Brain microvascular endothelial cell (primary cell): ENCODE data around the gene SLC25A42.

ENCODE experiments used
- DNase-seq: peaks from one replicate; pipeline ENCODE4 v3.0.0-alpha.2; 2020
- H3K27ac ChIP-seq: fragments of 250-450 bp; sonication (Bioruptor Pico); 2 replicates; pipeline ENCODE4 v1.5.1; 2020; ENCODE audit warnings: mild to moderate bottlenecking, moderate library complexity
- H3K27me3 ChIP-seq: fragments of 250-450 bp; sonication (Bioruptor Pico); replicated peaks from 2 replicates; pipeline ENCODE4 v1.5.1; 2020; ENCODE audit warnings: mild to moderate bottlenecking
- H3K36me3 ChIP-seq: fragments of 250-450 bp; sonication (Bioruptor Pico); replicated peaks from 2 replicates; pipeline ENCODE4 v1.5.1; 2020; ENCODE audit warnings: mild to moderate bottlenecking
- H3K4me3 ChIP-seq: 2 replicates; pipeline ENCODE4 v1.5.1; 2011; ENCODE audit warnings: low read depth, mild to moderate bottlenecking, control low read depth, low read length, moderate library complexity
- CTCF ChIP-seq: IDR thresholded peaks from 2 replicates; pipeline ENCODE4 v1.5.1; 2011; ENCODE audit warnings: low read depth, mild to moderate bottlenecking, moderate library complexity, low read length, control low read depth, inconsistent platforms; ENCODE audit errors: missing control alignments
- in situ Hi-C: cut with HindIII; loops from 2 replicates; pipeline ENCODE4 v1.10.0; 2017; ENCODE audit warnings: low sequenced_read_pairs, low pct_ligation_motif_present

Gene SLC25A42

GRCh38 chr19:19159534-19159933 is 95.7 kb downstream of the SLC25A42 start:
- H3K36me3 ChIP-seq = no peaks in the 10 kb centered on the region
- TF ChIP-seq CTCF = no peak
- in situ Hi-C loops = no loop called here
- no peak overlapping the region for H3K4me3 ChIP-seq
- no peak overlapping the region for H3K27ac ChIP-seq
- DNase-seq = no peak
- no peaks in the 10 kb centered on the region for H3K27me3 ChIP-seq

DNA sequence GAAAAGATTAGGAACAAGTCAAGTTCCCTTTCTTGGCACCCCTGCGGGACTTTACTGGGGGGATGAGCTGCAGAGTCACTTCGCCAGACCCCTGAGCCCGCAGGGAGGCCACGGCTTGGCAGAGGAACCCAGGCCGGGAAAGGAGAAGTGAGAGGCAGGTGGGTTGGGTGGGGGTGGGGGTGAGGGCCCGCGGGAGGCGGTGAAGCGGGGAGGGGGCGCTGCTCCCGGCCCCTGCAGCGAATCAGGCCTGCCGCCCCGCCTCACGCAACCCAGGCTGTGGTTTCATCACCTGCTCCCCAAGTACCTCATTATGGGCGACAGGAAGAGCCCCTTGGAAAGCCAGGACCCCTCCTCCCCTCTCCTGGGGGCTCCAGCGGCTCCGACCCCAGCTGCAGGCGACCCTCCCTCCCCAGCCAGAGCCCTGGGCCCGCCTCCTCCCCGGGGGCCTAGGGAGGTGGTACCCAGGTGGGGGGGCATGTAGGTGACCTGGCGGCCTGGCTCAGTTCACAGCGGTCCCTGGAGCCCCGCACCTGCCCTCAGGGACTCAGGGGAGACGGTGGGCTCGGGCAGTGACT is 96.8 kb downstream of the SLC25A42 start:
- Histone ChIP-seq H3K27me3 (no peaks in the 10 kb centered on the region), H3K36me3 (no peaks in the 10 kb centered on the region), H3K4me3 (no peak overlapping the region), H3K27ac (no peak overlapping the region)
- no peak for DNase-seq
- in situ Hi-C loops = no loop called here
- TF ChIP-seq CTCF = no peak

- Histone ChIP-seq H3K27me3 (no peaks in the 10 kb centered on the region), H3K4me3 (no peak overlapping the region), H3K27ac (no peak overlapping the region), H3K36me3 (no peaks in the 10 kb centered on the region)
- no peak for DNase-seq
- no peak for TF ChIP-seq CTCF
- in situ Hi-C loops = no loop called here
These were observed 98.7 kb downstream of the SLC25A42 start for GRCh38 chr19:19162495-19162894.
